ENCODE results near the gene BICRA. TPM values are rescaled to one million over a fixed set of nuclear protein-coding genes. Genes with fewer than 3 reads are reported as not detected.

BICRA gene
- total and polyA plus RNA-seq, 9 of the 15 experiments (the other 6 are each of a cell fraction or from before 2014, with no cell fraction given), result 0.01 to 8.8 (median 1.2) TPM

- TF ChIP-seq ATF3 (IDR thresholded peaks at IDR 0.05) (no peak), ATF3 (CRISPR knock-in tag; conservative IDR thresholded peaks at IDR 0.05) (no peak), BCL6 (CRISPR knock-in tag; IDR thresholded peaks at IDR 0.05) (no peak), SETDB1 (IDR thresholded peaks at IDR 0.05; ENCODE audit: low read length) (no peak), NR4A1 (CRISPR knock-in tag; IDR thresholded peaks at IDR 0.05) (no peak), NR4A1 (tag; IDR thresholded peaks at IDR 0.05) (no peak), MYC (IDR thresholded peaks at IDR 0.05; ENCODE audit: low read depth, low read length) (no peak), MYC (CRISPR knock-in tag; IDR thresholded peaks at IDR 0.05; ENCODE audit: borderline replicate concordance, low read depth) (no peak), SMAD4 (CRISPR knock-in tag; conservative IDR thresholded peaks at IDR 0.05) (no peak), ETV6 (IDR thresholded peaks at IDR 0.05; ENCODE audit: borderline replicate concordance in 1 of 2, low read depth in 2 of 2, low read length in 1 of 2) (no peak), ETV6 (CRISPR knock-in tag; IDR thresholded peaks at IDR 0.05; ENCODE audit: borderline replicate concordance) (no peak), ZKSCAN3 (CRISPR knock-in tag; IDR thresholded peaks at IDR 0.05) (no peak), ZNF347 (CRISPR knock-in tag; IDR thresholded peaks at IDR 0.05; ENCODE audit: low read depth) (no peak)
- TF ChIP-seq, protein P1, sequence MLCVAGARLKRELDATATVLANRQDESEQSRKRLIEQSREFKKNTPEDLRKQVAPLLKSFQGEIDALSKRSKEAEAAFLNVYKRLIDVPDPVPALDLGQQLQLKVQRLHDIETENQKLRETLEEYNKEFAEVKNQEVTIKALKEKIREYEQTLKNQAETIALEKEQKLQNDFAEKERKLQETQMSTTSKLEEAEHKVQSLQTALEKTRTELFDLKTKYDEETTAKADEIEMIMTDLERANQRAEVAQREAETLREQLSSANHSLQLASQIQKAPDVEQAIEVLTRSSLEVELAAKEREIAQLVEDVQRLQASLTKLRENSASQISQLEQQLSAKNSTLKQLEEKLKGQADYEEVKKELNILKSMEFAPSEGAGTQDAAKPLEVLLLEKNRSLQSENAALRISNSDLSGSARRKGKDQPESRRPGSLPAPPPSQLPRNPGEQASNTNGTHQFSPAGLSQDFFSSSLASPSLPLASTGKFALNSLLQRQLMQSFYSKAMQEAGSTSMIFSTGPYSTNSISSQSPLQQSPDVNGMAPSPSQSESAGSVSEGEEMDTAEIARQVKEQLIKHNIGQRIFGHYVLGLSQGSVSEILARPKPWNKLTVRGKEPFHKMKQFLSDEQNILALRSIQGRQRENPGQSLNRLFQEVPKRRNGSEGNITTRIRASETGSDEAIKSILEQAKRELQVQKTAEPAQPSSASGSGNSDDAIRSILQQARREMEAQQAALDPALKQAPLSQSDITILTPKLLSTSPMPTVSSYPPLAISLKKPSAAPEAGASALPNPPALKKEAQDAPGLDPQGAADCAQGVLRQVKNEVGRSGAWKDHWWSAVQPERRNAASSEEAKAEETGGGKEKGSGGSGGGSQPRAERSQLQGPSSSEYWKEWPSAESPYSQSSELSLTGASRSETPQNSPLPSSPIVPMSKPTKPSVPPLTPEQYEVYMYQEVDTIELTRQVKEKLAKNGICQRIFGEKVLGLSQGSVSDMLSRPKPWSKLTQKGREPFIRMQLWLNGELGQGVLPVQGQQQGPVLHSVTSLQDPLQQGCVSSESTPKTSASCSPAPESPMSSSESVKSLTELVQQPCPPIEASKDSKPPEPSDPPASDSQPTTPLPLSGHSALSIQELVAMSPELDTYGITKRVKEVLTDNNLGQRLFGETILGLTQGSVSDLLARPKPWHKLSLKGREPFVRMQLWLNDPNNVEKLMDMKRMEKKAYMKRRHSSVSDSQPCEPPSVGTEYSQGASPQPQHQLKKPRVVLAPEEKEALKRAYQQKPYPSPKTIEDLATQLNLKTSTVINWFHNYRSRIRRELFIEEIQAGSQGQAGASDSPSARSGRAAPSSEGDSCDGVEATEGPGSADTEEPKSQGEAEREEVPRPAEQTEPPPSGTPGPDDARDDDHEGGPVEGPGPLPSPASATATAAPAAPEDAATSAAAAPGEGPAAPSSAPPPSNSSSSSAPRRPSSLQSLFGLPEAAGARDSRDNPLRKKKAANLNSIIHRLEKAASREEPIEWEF (CRISPR knock-in tag; IDR thresholded peaks at IDR 0.05), result no peak
Measured at GRCh38 chr19:47735131-47735530, 126.2 kb downstream of the BICRA start (continued).

Measured in K562 (cell line).